Body of pancreas (tissue), 4 donors: Measurements from ENCODE around the gene ZNF575.

ENCODE experiments used
- POLR2A ChIP-seq, 3 donors: fragments of 450-650 bp; IDR thresholded peaks; one replicate each; pipeline ENCODE4 v1.6.1; 2016; ENCODE audit warnings: antibody characterized with exemption in 3 of 3, mild to moderate bottlenecking in 2 of 3
- TF ChIP-seq, protein P1 (sequence below), 7 experiments: fragments of 450-650 bp in 4 of 7; fragments of 200-600 bp in 3 of 7; sonication (generic) in 3 of 7; IDR thresholded peaks; one replicate each; pipeline ENCODE4 v1.5.1; 2016 to 2019; ENCODE audit warnings: antibody characterized with exemption in 7 of 7

DNA sequence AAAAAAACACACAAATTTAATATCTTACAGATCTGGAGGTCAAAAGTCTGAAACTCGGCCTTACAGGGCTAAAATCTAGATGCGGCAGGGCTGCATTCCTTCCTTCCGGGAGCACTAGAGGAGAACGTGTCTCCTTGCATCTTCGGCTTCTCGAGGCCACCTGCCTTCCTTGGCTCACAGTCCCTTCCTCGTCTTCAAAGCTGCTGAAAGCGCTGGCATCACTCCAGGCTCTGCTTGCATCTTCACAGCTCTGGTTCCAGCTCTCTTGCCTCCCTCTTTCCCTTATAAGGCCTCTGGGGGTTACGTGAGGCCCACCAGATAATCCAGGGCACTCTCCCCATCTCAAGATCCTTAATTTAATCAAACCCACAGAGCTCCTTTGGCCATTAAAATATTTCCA lies 31.8 kb downstream of the ZNF575 start:
- TF ChIP-seq, protein P1, sequence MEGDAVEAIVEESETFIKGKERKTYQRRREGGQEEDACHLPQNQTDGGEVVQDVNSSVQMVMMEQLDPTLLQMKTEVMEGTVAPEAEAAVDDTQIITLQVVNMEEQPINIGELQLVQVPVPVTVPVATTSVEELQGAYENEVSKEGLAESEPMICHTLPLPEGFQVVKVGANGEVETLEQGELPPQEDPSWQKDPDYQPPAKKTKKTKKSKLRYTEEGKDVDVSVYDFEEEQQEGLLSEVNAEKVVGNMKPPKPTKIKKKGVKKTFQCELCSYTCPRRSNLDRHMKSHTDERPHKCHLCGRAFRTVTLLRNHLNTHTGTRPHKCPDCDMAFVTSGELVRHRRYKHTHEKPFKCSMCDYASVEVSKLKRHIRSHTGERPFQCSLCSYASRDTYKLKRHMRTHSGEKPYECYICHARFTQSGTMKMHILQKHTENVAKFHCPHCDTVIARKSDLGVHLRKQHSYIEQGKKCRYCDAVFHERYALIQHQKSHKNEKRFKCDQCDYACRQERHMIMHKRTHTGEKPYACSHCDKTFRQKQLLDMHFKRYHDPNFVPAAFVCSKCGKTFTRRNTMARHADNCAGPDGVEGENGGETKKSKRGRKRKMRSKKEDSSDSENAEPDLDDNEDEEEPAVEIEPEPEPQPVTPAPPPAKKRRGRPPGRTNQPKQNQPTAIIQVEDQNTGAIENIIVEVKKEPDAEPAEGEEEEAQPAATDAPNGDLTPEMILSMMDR (IDR thresholded peaks at IDR 0.05), result no peak
- TF ChIP-seq POLR2A (IDR thresholded peaks at IDR 0.05), result no peak
